ENCODE data around the gene HECTD1.

DNA sequence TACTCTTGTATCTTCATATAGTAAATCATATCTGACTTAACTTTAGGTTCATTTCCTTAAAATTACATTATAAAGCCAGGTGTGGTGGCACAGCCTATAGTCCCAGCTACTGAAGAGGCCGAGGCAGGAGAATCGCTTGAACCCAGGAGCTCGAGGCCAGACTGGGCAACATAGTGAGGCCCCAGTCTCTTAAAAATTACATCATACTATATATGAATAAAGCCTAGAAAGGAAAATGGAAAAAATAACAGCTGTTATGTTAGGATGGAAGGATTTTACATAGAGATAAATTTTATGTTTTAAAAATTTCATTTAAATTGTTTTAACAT is 4.2 kb downstream of the HECTD1 start:
- TF ChIP-seq CTCF (conservative IDR thresholded peaks at IDR 0.05; ENCODE audit: low read depth, low read length) (no peak), EZH2 (IDR thresholded peaks at IDR 0.05; ENCODE audit: borderline replicate concordance, low read depth, low read length, poor library complexity, severe bottlenecking) (no peak)
